Body of pancreas (tissue), 4 donors: ENCODE measurements around the gene GRIK4. TPM values are rescaled to one million over a fixed set of nuclear protein-coding genes. Genes with fewer than 3 reads are reported as not detected.

Experiments
- ATAC-seq: fragments of 150-250 bp; one replicate; pipeline ENCODE4 v1.9.1; 2016
- DNase-seq, 4 donors: peaks; one replicate each; pipeline ENCODE4 v3.0.0-alpha.2; 2019
- H3K27ac ChIP-seq, 4 donors: fragments of 200-600 bp; sonication (generic); 1 replicate in 3 of 4; 2 replicates in 1 of 4; pipeline versions ENCODE4 v1.5.1 to v1.6.1; 2016 to 2019; ENCODE audit warnings: mild to moderate bottlenecking in 1 of 4, mixed read lengths in 1 of 4, moderate library complexity in 1 of 4
- H3K27me3 ChIP-seq, 2 donors: fragments of 200-600 bp; sonication (generic); one replicate each; pipeline ENCODE4 v1.6.0; 2016; ENCODE audit warnings: mild to moderate bottlenecking in 1 of 2
- H3K36me3 ChIP-seq, 2 donors: fragments of 200-600 bp; sonication (generic); replicated peaks in 1 of 2; 2 replicates each; pipeline ENCODE4 v1.5.1; 2016; ENCODE audit warnings: low read depth in 2 of 2; ENCODE audit not compliant: insufficient read depth in 1 of 2
- H3K4me1 ChIP-seq: fragments of 200-600 bp; sonication (generic); one replicate; pipeline ENCODE4 v1.6.0; 2016
- H3K4me3 ChIP-seq, 2 donors: fragments of 200-600 bp; sonication (generic); 1 replicate in 1 of 2; 2 replicates in 1 of 2; pipeline ENCODE4 v1.5.1; 2016 to 2019
- H3K9me3 ChIP-seq, 3 donors: fragments of 200-600 bp; sonication (generic); 1 replicate in 2 of 3; 2 replicates in 1 of 3; pipeline ENCODE4 v1.5.1; 2016
- CTCF ChIP-seq, 7 experiments: fragments of 450-650 bp in 4 of 7; fragments of 200-600 bp in 3 of 7; sonication (generic) in 3 of 7; IDR thresholded peaks; one replicate each; pipeline ENCODE4 v1.5.1; 2016 to 2019; ENCODE audit warnings: antibody characterized with exemption in 7 of 7
- POLR2A ChIP-seq, 3 donors: fragments of 450-650 bp; IDR thresholded peaks; one replicate each; pipeline ENCODE4 v1.6.1; 2016; ENCODE audit warnings: antibody characterized with exemption in 3 of 3, mild to moderate bottlenecking in 2 of 3
- WGBS, 2 donors: methylation state at CpG; one replicate each; pipeline ENCODE4 v1.1.5; 2017; 5-methylcytosine and 5-hydroxymethylcytosine counted together
- intact Hi-C: fragments of 100-400 bp; cut with DNase I; formaldehyde crosslinking; loops from one replicate; pipeline ENCODE4 v1.15.1; 2023
- total RNA-seq, 2 donors: library from RNA; depleted of rRNA; stranded (reverse); fragments of >200 nt; gene quantifications; one replicate each; pipeline ENCODE4 v1.1.0, GENCODE V29; 2016

Gene GRIK4
- total RNA-seq, 2 donors from 2014 or later = not detected

GRCh38 chr11:120563703-120564572 is 52.4 kb downstream of the GRIK4 start:
- Histone ChIP-seq H3K36me3 (no peaks in the 10 kb centered on the region), H3K9me3 (no peaks in the 10 kb centered on the region), H3K27me3 (peaks cover 0 to 5% of the 10 kb centered on the region in 2 donors), H3K27ac (no peak overlapping the region), H3K4me3 (no peak overlapping the region), H3K4me1 (peaks cover 14% of the 10 kb centered on the region)
- DNase-seq (peak in 2 of 4 donors; percentile 33 to 34), ATAC-seq (no peak)
- intact Hi-C loops = no loop called here
- WGBS, 2 donors = 11 to 50% methylated on average over 2 to 53 of the region's 53 CpGs
- TF ChIP-seq POLR2A (IDR thresholded peaks at IDR 0.05) (no peak), CTCF (IDR thresholded peaks at IDR 0.05) (no peak)

GRCh38 chr11:120564573-120565311 is 53.2 kb downstream of the GRIK4 start:
- no peaks in the 10 kb centered on the region for H3K36me3 ChIP-seq
- H3K4me1 ChIP-seq = peaks cover 14% of the 10 kb centered on the region
- H3K27me3 ChIP-seq = peaks cover 0 to 5% of the 10 kb centered on the region in 2 donors
- H3K27ac ChIP-seq = no peak overlapping the region
- intact Hi-C loops = no loop called here
- 0 to 1% methylated on average over 14 to 72 of the region's 75 CpGs for WGBS, 2 donors
- H3K9me3 ChIP-seq = no peaks in the 10 kb centered on the region
- H3K4me3 ChIP-seq = no peak overlapping the region
- DNase-seq (peak; percentile 13 to 37 (median 24)), ATAC-seq (peak; percentile 54)
- TF ChIP-seq POLR2A (IDR thresholded peaks at IDR 0.05) (no peak), CTCF (IDR thresholded peaks at IDR 0.05) (no peak)

- Histone ChIP-seq H3K36me3 (no peaks in the 10 kb centered on the region), H3K27me3 (peaks cover 0 to 5% of the 10 kb centered on the region in 2 donors), H3K27ac (no peak overlapping the region), H3K4me3 (no peak overlapping the region), H3K9me3 (no peaks in the 10 kb centered on the region), H3K4me1 (peaks cover 14% of the 10 kb centered on the region)
- no peak for ATAC-seq
- no peak for TF ChIP-seq POLR2A (IDR thresholded peaks at IDR 0.05)
- TF ChIP-seq CTCF (IDR thresholded peaks at IDR 0.05) = no peak
- 87 to 92% methylated on average over 14 of the region's 14 CpGs for WGBS, 2 donors
- no peak for DNase-seq
- intact Hi-C loops = no loop called here
Measured at GRCh38 chr11:120565466-120566155, 54.1 kb downstream of the GRIK4 start.

- ATAC-seq = no peak
- H3K4me3 ChIP-seq = no peak overlapping the region
- H3K9me3 ChIP-seq = no peaks in the 10 kb centered on the region
- peaks cover 14% of the 10 kb centered on the region for H3K4me1 ChIP-seq
- DNase-seq = no peak
- TF ChIP-seq POLR2A (IDR thresholded peaks at IDR 0.05) = no peak
- TF ChIP-seq CTCF (IDR thresholded peaks at IDR 0.05) = no peak
- intact Hi-C loops = no loop called here
- no peak overlapping the region for H3K27ac ChIP-seq
- 44 to 48% methylated on average over 5 of the region's 5 CpGs for WGBS, 2 donors
- no peaks in the 10 kb centered on the region for H3K36me3 ChIP-seq
- peaks cover 0 to 5% of the 10 kb centered on the region in 2 donors for H3K27me3 ChIP-seq
Measured at GRCh38 chr11:120566176-120566575, 54.6 kb downstream of the GRIK4 start.
